Measurements from ENCODE around the gene TC2N. TPM values are rescaled to one million over a fixed set of nuclear protein-coding genes. Genes with fewer than 3 reads are reported as not detected.

TC2N gene
- total RNA-seq, 1 experiment from 2014 or later: 16.4 TPM

DNA sequence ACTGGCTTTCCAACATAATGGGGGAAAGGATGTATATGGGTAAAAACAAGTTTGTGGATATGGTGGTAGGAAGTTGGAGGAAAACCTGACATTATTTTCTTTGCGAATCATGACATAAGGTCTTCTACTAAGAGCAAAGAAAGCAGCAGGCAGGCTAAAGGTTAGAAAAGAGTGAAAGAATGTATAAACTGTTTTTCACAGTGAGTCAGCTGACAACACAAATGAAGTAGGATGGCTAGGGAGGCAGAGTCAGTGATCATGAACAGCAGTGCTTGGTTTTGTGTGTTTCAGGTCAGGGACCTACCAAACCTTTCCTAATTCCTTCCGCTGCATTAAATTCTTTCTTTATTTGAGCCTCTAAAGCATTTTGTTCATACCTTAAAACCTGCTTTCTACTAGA, 89.1 kb downstream of the TC2N start:
- H3K4me1 ChIP-seq (ENCODE audit: insufficient read depth, low read length): no peaks in the 10 kb centered on the region
- no peak overlapping the region for H3K4me2 ChIP-seq (ENCODE audit: insufficient read depth, insufficient read length, low read length)
- H2AFZ ChIP-seq (ENCODE audit: low read length): no peak overlapping the region
- Mint-ChIP-seq H3K27ac (no peak overlapping the region), H3K4me3 (no peak overlapping the region), H3K4me1 (peaks cover 0 to 3% of the 10 kb centered on the region in 2 experiments; a peak in 1 of 4 replicates), H3K9me3 (no peaks in the 10 kb centered on the region), H3K36me3 (ENCODE audit: insufficient read depth in 1 of 3, low read depth in 3 of 3) (no peaks in the 10 kb centered on the region; a peak in 1 of 7 replicates), H3K27me3 (ENCODE audit: low read depth) (no peaks in the 10 kb centered on the region)
- TF ChIP-seq, protein P1, sequence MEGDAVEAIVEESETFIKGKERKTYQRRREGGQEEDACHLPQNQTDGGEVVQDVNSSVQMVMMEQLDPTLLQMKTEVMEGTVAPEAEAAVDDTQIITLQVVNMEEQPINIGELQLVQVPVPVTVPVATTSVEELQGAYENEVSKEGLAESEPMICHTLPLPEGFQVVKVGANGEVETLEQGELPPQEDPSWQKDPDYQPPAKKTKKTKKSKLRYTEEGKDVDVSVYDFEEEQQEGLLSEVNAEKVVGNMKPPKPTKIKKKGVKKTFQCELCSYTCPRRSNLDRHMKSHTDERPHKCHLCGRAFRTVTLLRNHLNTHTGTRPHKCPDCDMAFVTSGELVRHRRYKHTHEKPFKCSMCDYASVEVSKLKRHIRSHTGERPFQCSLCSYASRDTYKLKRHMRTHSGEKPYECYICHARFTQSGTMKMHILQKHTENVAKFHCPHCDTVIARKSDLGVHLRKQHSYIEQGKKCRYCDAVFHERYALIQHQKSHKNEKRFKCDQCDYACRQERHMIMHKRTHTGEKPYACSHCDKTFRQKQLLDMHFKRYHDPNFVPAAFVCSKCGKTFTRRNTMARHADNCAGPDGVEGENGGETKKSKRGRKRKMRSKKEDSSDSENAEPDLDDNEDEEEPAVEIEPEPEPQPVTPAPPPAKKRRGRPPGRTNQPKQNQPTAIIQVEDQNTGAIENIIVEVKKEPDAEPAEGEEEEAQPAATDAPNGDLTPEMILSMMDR (conservative IDR thresholded peaks at IDR 0.05): no peak
- H2BK5ac ChIP-seq (ENCODE audit: insufficient read length, low read length): no peak overlapping the region
- no peak overlapping the region for H2BK12ac ChIP-seq (ENCODE audit: insufficient read length, low read depth, low read length)
- H4K8ac ChIP-seq (replicated peaks; ENCODE audit: insufficient read length, low read depth, low read length): no peak overlapping the region
- no peak overlapping the region for H3K27ac ChIP-seq (ENCODE audit: insufficient read length, low read depth, low read length)
- no CpG with 5 or more reads among the region's 2 CpGs for WGBS (ENCODE audit: extremely low coverage, insufficient read length, low lambda C conversion rate)
- H3K4ac ChIP-seq (ENCODE audit: low read depth, low read length): no peak overlapping the region
- no peak overlapping the region for H4K91ac ChIP-seq (ENCODE audit: insufficient read length, low read depth, low read length)
- no peak overlapping the region for H2BK15ac ChIP-seq (ENCODE audit: low read depth, low read length)
- H3K79me1 ChIP-seq (ENCODE audit: insufficient read depth, low read depth, low read length, poor library complexity, severe bottlenecking): no peaks in the 10 kb centered on the region
- H3K79me2 ChIP-seq (ENCODE audit: insufficient read depth, low read length): no peaks in the 10 kb centered on the region
- H3K23me2 ChIP-seq (ENCODE audit: insufficient read length, low read depth, low read length, poor library complexity, severe bottlenecking): no peaks in the 10 kb centered on the region
- no peak overlapping the region for H3T11ph ChIP-seq (ENCODE audit: low read length)
- H4K5ac ChIP-seq (ENCODE audit: insufficient read length, low read depth, low read length): no peak overlapping the region
- H3K27me3 ChIP-seq (ENCODE audit: insufficient read depth, low read length): no peaks in the 10 kb centered on the region
- no peak overlapping the region for H3K23ac ChIP-seq (ENCODE audit: insufficient read length, low read depth, low read length)
- H2BK120ac ChIP-seq (ENCODE audit: low read depth, low read length, poor library complexity, severe bottlenecking): no peak overlapping the region
- H3K14ac ChIP-seq (ENCODE audit: insufficient read depth, low read length): no peak overlapping the region
- no peak for DNase-seq
- H3K9ac ChIP-seq (ENCODE audit: extremely low read depth, insufficient read length, low read length): no peak overlapping the region
- H2AK5ac ChIP-seq (ENCODE audit: insufficient read length, low read length): no peak overlapping the region
- no peaks in the 10 kb centered on the region for H4K20me1 ChIP-seq (ENCODE audit: control insufficient read depth, insufficient read depth, insufficient read length)
- H3K56ac ChIP-seq (ENCODE audit: insufficient read length, low read depth, low read length): no peak overlapping the region
- no peaks in the 10 kb centered on the region for H3K9me3 ChIP-seq (ENCODE audit: control insufficient read depth, low read depth, low read length)
- H3K18ac ChIP-seq (ENCODE audit: insufficient read length, low read depth, low read length): no peak overlapping the region
- no peak overlapping the region for H2BK20ac ChIP-seq (ENCODE audit: low read depth, low read length, poor library complexity, severe bottlenecking)
